K562 (cell line): Measurements from ENCODE around the gene C1orf122. TPM values are rescaled to one million over a fixed set of nuclear protein-coding genes. Genes with fewer than 3 reads are reported as not detected.

Source experiments
- ATAC-seq: fragments of 200-7000 bp; cut with Tn5 transposase; 3 replicates; pipeline ENCODE4 v1.9.1; 2020; ENCODE audit warnings: moderate library complexity
- BruUV-seq: library from RNA; stranded (reverse); fragments of 400-500 nt; replicated peaks from 2 replicates; lab custom pipeline; 2021; lab: Mats Ljungman, UMichigan
- CTCF ChIA-PET: fragments of 300-600 bp; formaldehyde crosslinking; extraction: SDS; loops from one replicate; lab custom pipeline; 2021; ENCODE audit warnings: low intra/inter-chr PET ratio; lab: Yijun Ruan, JAX
- POLR2A ChIA-PET: fragments of 300-600, 350-650 bp; sonication (Branson Sonifier 250); formaldehyde crosslinking; extraction: SDS; loops from one replicate; lab custom pipeline; 2021; ENCODE audit warnings: antibody characterized with exemption, inconsistent platforms; lab: Yijun Ruan, JAX
- DNase-seq, 4 experiments: peaks; one replicate each; pipeline versions ENCODE4 v3.0.0 to v3.0.0-alpha.2; 2011 to 2018; ENCODE audit warnings: low spot score in 3 of 4, mixed read lengths in 3 of 4; ENCODE audit errors: extremely low read depth in 1 of 4
- FAIRE-seq: peaks from 2 replicates; lab custom pipeline; 2011; peaks lifted over from hg19 to GRCh38; lab: Jason Lieb, UNC
- H2AFZ ChIP-seq: 2 replicates; pipeline ENCODE4 v1.6.0; 2011; ENCODE audit warnings: low read depth, low read length, control low read depth, inconsistent platforms
- H3K27ac ChIP-seq: fragments of 200-600 bp; 3 replicates; pipeline ENCODE4 v1.8.0; 2011; ENCODE audit warnings: low read depth, mild to moderate bottlenecking, control low read depth, inconsistent platforms, low read length, moderate library complexity, mixed read lengths; ENCODE audit errors: extremely low read depth
- H3K27me3 ChIP-seq, 2 experiments: fragments of 300-600 bp in 1 of 2; 2 replicates in 1 of 2; 3 replicates in 1 of 2; pipeline versions ENCODE4 v1.6.0 to v1.8.0; 2011; ENCODE audit warnings: inconsistent platforms in 2 of 2, low read length in 2 of 2, mild to moderate bottlenecking in 1 of 2, mixed read lengths in 1 of 2, moderate library complexity in 1 of 2; ENCODE audit not compliant: control insufficient read depth in 2 of 2, insufficient read depth in 2 of 2
- H3K36me3 ChIP-seq: fragments of 300-600 bp; 3 replicates; pipeline ENCODE4 v1.8.0; 2011; ENCODE audit warnings: mild to moderate bottlenecking, low read length, inconsistent platforms; ENCODE audit not compliant: control insufficient read depth, insufficient read depth
- H3K4me1 ChIP-seq, 2 experiments: fragments of 200-600 bp in 1 of 2; replicated peaks in 1 of 2; 2 replicates in 1 of 2; 3 replicates in 1 of 2; pipeline versions ENCODE4 v1.5.1 to v1.8.0; 2011; ENCODE audit warnings: inconsistent platforms in 2 of 2, low read length in 2 of 2, mild to moderate bottlenecking in 1 of 2, mixed read lengths in 1 of 2, moderate library complexity in 1 of 2; ENCODE audit not compliant: control insufficient read depth in 2 of 2, insufficient read depth in 2 of 2
- H3K4me2 ChIP-seq: 2 replicates; pipeline ENCODE4 v1.6.1; 2011; ENCODE audit warnings: low read length, control low read depth, inconsistent platforms, mixed read lengths; ENCODE audit not compliant: insufficient read depth
- H3K4me3 ChIP-seq: fragments of 200-600 bp; sonication (generic), shearing (Covaris generic); 2 replicates; pipeline ENCODE4 v1.5.1; 2016; ENCODE audit warnings: control low read depth, inconsistent platforms
- H3K79me2 ChIP-seq: fragments of 200-600 bp; 3 replicates; pipeline ENCODE4 v1.8.0; 2011; ENCODE audit warnings: low read length, inconsistent platforms; ENCODE audit not compliant: control insufficient read depth, insufficient read depth
- H3K9ac ChIP-seq, 2 experiments: 2 replicates each; pipeline versions ENCODE4 v1.6.0 to v1.6.1; 2011; ENCODE audit warnings: low read depth in 2 of 2, low read length in 2 of 2, control low read depth in 1 of 2, inconsistent platforms in 1 of 2, mild to moderate bottlenecking in 1 of 2, mixed read lengths in 1 of 2; ENCODE audit not compliant: insufficient read depth in 1 of 2
- H3K9me1 ChIP-seq: one replicate; pipeline ENCODE4 v1.6.0; 2011; ENCODE audit warnings: inconsistent platforms, mild to moderate bottlenecking, low read length, moderate library complexity; ENCODE audit not compliant: control insufficient read depth, insufficient read depth
- H3K9me3 ChIP-seq: replicated peaks from 2 replicates; pipeline ENCODE4 v1.5.1; 2011; ENCODE audit warnings: low read depth, low read length, inconsistent platforms; ENCODE audit not compliant: control insufficient read depth, insufficient read depth
- H4K20me1 ChIP-seq: replicated peaks from 2 replicates; pipeline ENCODE4 v1.6.1; 2011; ENCODE audit warnings: low read length, inconsistent platforms, mixed read lengths; ENCODE audit not compliant: control insufficient read depth, insufficient read depth
- ATF7 ChIP-seq: fragments of 450-650 bp; IDR thresholded peaks from 2 replicates; pipeline ENCODE4 v1.7.1; 2014; ENCODE audit warnings: mild to moderate bottlenecking, moderate library complexity
- CREB3L1 ChIP-seq: fragments of 450-650 bp; IDR thresholded peaks from 2 replicates; pipeline ENCODE4 v1.6.1; 2014; ENCODE audit warnings: low read depth, mild to moderate bottlenecking, moderate library complexity, borderline replicate concordance
- CXXC5 ChIP-seq: fragments of 250-450 bp; sonication (Bioruptor Pico); IDR thresholded peaks from 2 replicates; pipeline ENCODE4 v1.8.0; 2022; ENCODE audit warnings: inconsistent platforms, mild to moderate bottlenecking, moderate library complexity
- EGR1 ChIP-seq: fragments of 450-650 bp; conservative IDR thresholded peaks from 2 replicates; pipeline ENCODE4 v1.6.1; 2017; ENCODE audit warnings: mild to moderate bottlenecking
- GATAD2B ChIP-seq: fragments of 450-650 bp; IDR thresholded peaks from 2 replicates; pipeline ENCODE4 v1.6.1; 2017; ENCODE audit warnings: mild to moderate bottlenecking, borderline replicate concordance
- HDAC6 ChIP-seq: IDR thresholded peaks from 2 replicates; pipeline ENCODE4 v1.6.1; 2012; ENCODE audit warnings: low read depth, mild to moderate bottlenecking, control low read depth, inconsistent platforms, low read length, moderate library complexity
- HDGF ChIP-seq: fragments of 450-650 bp; IDR thresholded peaks from 2 replicates; pipeline ENCODE4 v1.6.1; 2016
- L3MBTL2 ChIP-seq: fragments of 450-650 bp; IDR thresholded peaks from 2 replicates; pipeline ENCODE4 v1.6.1; 2016; ENCODE audit warnings: mild to moderate bottlenecking, moderate library complexity
- MYC ChIP-seq, 2 experiments: fragments of 250-450 bp in 1 of 2; sonication (Bioruptor Pico) in 1 of 2; IDR thresholded peaks; 2 replicates each; pipeline versions ENCODE4 v1.5.1 to v1.6.1; 2012 to 2021; ENCODE audit warnings: low read depth in 2 of 2, borderline replicate concordance in 1 of 2, improper control_type of control experiment in 1 of 2, low read length in 1 of 2, mild to moderate bottlenecking in 1 of 2, moderate library complexity in 1 of 2
- NRF1 ChIP-seq, 2 experiments: fragments of 450-650 bp; IDR thresholded peaks in 1 of 2; conservative IDR thresholded peaks in 1 of 2; 2 replicates each; pipeline ENCODE4 v1.6.1; 2014; ENCODE audit warnings: mild to moderate bottlenecking in 2 of 2
- PHF8 ChIP-seq: fragments of 200-600 bp; sonication (generic); IDR thresholded peaks from 2 replicates; pipeline ENCODE4 v1.6.1; 2012; ENCODE audit warnings: mixed run types, mild to moderate bottlenecking, inconsistent platforms, low read length, moderate library complexity, borderline replicate concordance
- SIN3A ChIP-seq, 2 experiments: fragments of 150-350 bp in 1 of 2; IDR thresholded peaks; 2 replicates each; pipeline ENCODE4 v1.6.1; 2011 to 2016; ENCODE audit warnings: borderline replicate concordance in 2 of 2, low read depth in 2 of 2, low read length in 2 of 2, mild to moderate bottlenecking in 2 of 2, moderate library complexity in 2 of 2; ENCODE audit not compliant: control insufficient read depth in 1 of 2
- UBTF ChIP-seq, 2 experiments: IDR thresholded peaks; 2 replicates each; pipeline ENCODE4 v1.6.1; 2012; ENCODE audit warnings: improper control_type of control experiment in 2 of 2, low read depth in 2 of 2, low read length in 2 of 2, borderline replicate concordance in 1 of 2
- YY1 ChIP-seq, 3 experiments: IDR thresholded peaks; 2 replicates each; pipeline ENCODE4 v1.6.1; 2011; ENCODE audit warnings: low read length in 2 of 3, mild to moderate bottlenecking in 2 of 3, moderate library complexity in 2 of 3, borderline replicate concordance in 1 of 3, control low read depth in 1 of 3, low read depth in 1 of 3; ENCODE audit not compliant: insufficient read depth in 3 of 3, insufficient replicate concordance in 2 of 3, control insufficient read depth in 1 of 3, insufficient read length in 1 of 3; ENCODE audit errors: extremely low read depth in 1 of 3
- ZFPM2 ChIP-seq: fragments of 250-450 bp; sonication (Bioruptor Pico); IDR thresholded peaks from 2 replicates; pipeline ENCODE4 v1.5.1; 2022; ENCODE audit warnings: mild to moderate bottlenecking
- ZNF217 ChIP-seq: sonication (generic); formaldehyde crosslinking; IDR thresholded peaks from 2 replicates; pipeline ENCODE4 v1.8.0; 2022; ENCODE audit warnings: mild to moderate bottlenecking, missing genetic modification reagents
- WGBS: fragments of 100-300 bp; shearing (Covaris generic); methylation state at CpG from one replicate; pipeline ENCODE4 v1.1.6; 2016; ENCODE audit warnings: low coverage, mixed read lengths; ENCODE audit not compliant: insufficient coverage; ENCODE audit errors: missing lambda C conversion rate; 5-methylcytosine and 5-hydroxymethylcytosine counted together
- in situ Hi-C: fragments of 300-500 bp; cut with MboI; formaldehyde crosslinking; loops from 4 replicates; pipeline ENCODE4 v1.15.0; 2018; ENCODE audit warnings: inconsistent platforms, mixed read lengths
- intact Hi-C: fragments of 100-400 bp; cut with micrococcal nuclease; formaldehyde crosslinking; loops from 2 replicates; pipeline ENCODE4 v1.14.2; 2022
- polyA plus RNA-seq, 8 experiments: library from polyadenylated mRNA; depleted of rRNA in 4 of 8; stranded (reverse) in 5 of 8; unstranded in 3 of 8; fragments of >200 nt; fragmentation: Nextera tagmentation in 2 of 8; fragmentation: Illumina TruSeq in 1 of 8; extraction: Ambion mirVana in 2 of 8; extraction: Trizol in 1 of 8; gene quantifications; 2 replicates each; pipeline versions ENCODE4 v1.2.1 to v1.2.3, GENCODE V29; 2011 to 2014; ENCODE audit warnings: inconsistent platforms in 1 of 8, missing spikeins in 1 of 8
- total RNA-seq, 7 experiments: library from RNA; depleted of rRNA in 6 of 7; stranded (reverse); fragments of >200 nt in 6 of 7; fragmentation: Illumina TruSeq in 2 of 7; extraction: Trizol in 2 of 7; gene quantifications; 2 replicates each; pipeline versions ENCODE4 v1.2.1 to v1.2.3, GENCODE V29; 2011 to 2021; ENCODE audit warnings: low replicate concordance in 1 of 7

The C1orf122 gene
- total and polyA plus RNA-seq, 9 of the 15 experiments (the other 6 are each of a cell fraction or from before 2014, with no cell fraction given) = 3.6 to 70.9 (median 17.3) TPM

GRCh38 chr1:37793773-37794371 lies 13.7 kb upstream of the C1orf122 start, which contains the start of gene MANEAL:
MANEAL (plus strand) TSS chr1:37793847; CDS start chr1:37794183, 336 bp downstream.
- Histone ChIP-seq H3K9me1 (no peaks in the 10 kb centered on the region), H3K27me3 (peaks cover 22 to 48% of the 10 kb centered on the region in 2 experiments; a peak in 4 of 5 replicates), H3K27ac (no peak within 1 kb of the TSS), H2AFZ (peak within 1 kb of the TSS; percentile 87), H3K4me1 (peaks cover 0 to 24% of the 10 kb centered on the region in 2 experiments; a peak in 3 of 5 replicates), H3K9me3 (no peaks in the 10 kb centered on the region), H3K9ac (peak within 1 kb of the TSS in 1 of 2 experiments; percentile 87; a peak in 2 of 4 replicates), H4K20me1 (peaks cover 20% of the 10 kb centered on the region), H3K79me2 (no peaks in the 10 kb centered on the region), H3K4me2 (peak within 1 kb of the TSS; percentile 73), H3K4me3 (peak within 1 kb of the TSS; percentile 44), H3K36me3 (no peaks in the 10 kb centered on the region)
- ChIA-PET CTCF (no interaction called here), POLR2A (interaction anchor here (0.9 kb wide), 1 partner anchor 9 kb away, joined by 5 read pairs; no protein-coding TSS in a partner anchor)
- no TSS peak for BruUV-seq
- in situ Hi-C loops (no loop called here), intact Hi-C loops (no loop called here)
- WGBS = under 1% methylated on average over 54 of the region's 82 CpGs
- no peak for FAIRE-seq
- peak; percentile 73 to 86 (median 78) for DNase-seq
- ATAC-seq = peak; percentile 92
- no peak for TF ChIP-seq ZFPM2
- peak; percentile 27; the same call in 1 of the 2 replicates for TF ChIP-seq MYC (IDR thresholded peaks at IDR 0.05; ENCODE audit: low read depth, low read length)
- no peak for TF ChIP-seq MYC (CRISPR knock-in tag; IDR thresholded peaks at IDR 0.05; ENCODE audit: borderline replicate concordance, low read depth)
- TF ChIP-seq ATF7 = peak; percentile 29; the same call in 1 of the 2 replicates
- peak; percentile 42; the same call in 1 of the 2 replicates for TF ChIP-seq CREB3L1
- peak in 1 of 2 experiments; percentile 83; a peak in 2 of 4 replicates for TF ChIP-seq UBTF (IDR thresholded peaks at IDR 0.05; ENCODE audit: borderline replicate concordance in 1 of 2, low read depth in 2 of 2, low read length in 2 of 2)
- TF ChIP-seq CXXC5 = peak; percentile 83
- peak in 1 of 2 experiments; percentile 9; a peak in 2 of 4 replicates for TF ChIP-seq NRF1 (conservative IDR thresholded peaks at IDR 0.05 in 1 of 2, IDR thresholded peaks at IDR 0.05 in 1 of 2)
- no peak for TF ChIP-seq HDGF
- 0 out of 2 replicates have a peak, but pooled peaks have one; percentile 84 for TF ChIP-seq HDAC6
- TF ChIP-seq L3MBTL2 = peak; percentile 51; the same call in 1 of the 2 replicates
- peak in 2 of 3 experiments; percentile 79 to 84 for TF ChIP-seq YY1 (IDR thresholded peaks at IDR 0.05; ENCODE audit: borderline replicate concordance in 1 of 3, control insufficient read depth in 1 of 3, extremely low read depth in 1 of 3, insufficient read depth in 3 of 3, insufficient read length in 1 of 3, insufficient replicate concordance in 2 of 3, low read depth in 1 of 3, low read length in 2 of 3)
- TF ChIP-seq ZNF217 (CRISPR knock-in tag) = no peak
- TF ChIP-seq SIN3A (IDR thresholded peaks at IDR 0.05; ENCODE audit: borderline replicate concordance in 2 of 2, control insufficient read depth in 1 of 2, low read depth in 2 of 2, low read length in 2 of 2) = 0 out of 4 replicates have a peak, but pooled peaks of 1 of the 2 experiments have one; percentile 26
- TF ChIP-seq EGR1 = peak; percentile 64
- peak; percentile 44; the same call in 1 of the 2 replicates for TF ChIP-seq PHF8
- 0 out of 2 replicates have a peak, but pooled peaks have one; percentile 54 for TF ChIP-seq GATAD2B
